Peyer's patch (tissue), 4 donors: Measurements from ENCODE around the gene COL27A1.

Experiments
- POLR2A ChIP-seq, 2 donors: fragments of 450-650 bp; IDR thresholded peaks; one replicate each; pipeline ENCODE4 v1.5.1; 2017; ENCODE audit warnings: antibody characterized with exemption in 2 of 2, mild to moderate bottlenecking in 2 of 2, moderate library complexity in 2 of 2
- TF ChIP-seq, protein P1 (sequence below), 6 experiments: fragments of 450-650 bp in 4 of 6; fragments of 200-600 bp in 2 of 6; sonication (generic) in 1 of 6; IDR thresholded peaks; one replicate each; pipeline ENCODE4 v1.5.1; 2017 to 2019; ENCODE audit warnings: antibody characterized with exemption in 6 of 6, mild to moderate bottlenecking in 3 of 6, moderate library complexity in 1 of 6

DNA sequence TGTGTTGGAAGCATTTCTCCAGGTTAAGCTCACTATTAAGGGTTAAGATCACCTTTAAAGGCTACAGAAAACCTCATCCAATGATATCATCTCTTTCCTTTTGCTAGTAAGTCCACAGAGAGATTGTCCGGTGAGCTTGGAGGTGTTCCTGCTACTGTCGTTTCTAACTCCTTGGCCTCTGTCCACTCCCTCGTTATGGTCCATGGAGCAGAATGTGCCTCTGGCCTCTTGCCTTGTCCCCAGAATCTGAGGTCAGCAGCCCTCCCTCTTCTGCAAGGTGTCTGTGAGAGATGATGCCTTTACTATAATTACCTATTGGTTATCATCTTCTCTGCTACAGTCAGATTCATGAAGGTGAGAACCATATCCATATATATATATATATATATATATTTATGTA, 189.4 kb downstream of the COL27A1 start:
- TF ChIP-seq, protein P1, sequence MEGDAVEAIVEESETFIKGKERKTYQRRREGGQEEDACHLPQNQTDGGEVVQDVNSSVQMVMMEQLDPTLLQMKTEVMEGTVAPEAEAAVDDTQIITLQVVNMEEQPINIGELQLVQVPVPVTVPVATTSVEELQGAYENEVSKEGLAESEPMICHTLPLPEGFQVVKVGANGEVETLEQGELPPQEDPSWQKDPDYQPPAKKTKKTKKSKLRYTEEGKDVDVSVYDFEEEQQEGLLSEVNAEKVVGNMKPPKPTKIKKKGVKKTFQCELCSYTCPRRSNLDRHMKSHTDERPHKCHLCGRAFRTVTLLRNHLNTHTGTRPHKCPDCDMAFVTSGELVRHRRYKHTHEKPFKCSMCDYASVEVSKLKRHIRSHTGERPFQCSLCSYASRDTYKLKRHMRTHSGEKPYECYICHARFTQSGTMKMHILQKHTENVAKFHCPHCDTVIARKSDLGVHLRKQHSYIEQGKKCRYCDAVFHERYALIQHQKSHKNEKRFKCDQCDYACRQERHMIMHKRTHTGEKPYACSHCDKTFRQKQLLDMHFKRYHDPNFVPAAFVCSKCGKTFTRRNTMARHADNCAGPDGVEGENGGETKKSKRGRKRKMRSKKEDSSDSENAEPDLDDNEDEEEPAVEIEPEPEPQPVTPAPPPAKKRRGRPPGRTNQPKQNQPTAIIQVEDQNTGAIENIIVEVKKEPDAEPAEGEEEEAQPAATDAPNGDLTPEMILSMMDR (IDR thresholded peaks at IDR 0.05), result no peak
- TF ChIP-seq POLR2A (IDR thresholded peaks at IDR 0.05), result no peak
